Measurements from ENCODE around the gene CPVL.

GRCh38 chr7:29096446-29096730 lies 49.9 kb downstream of the CPVL start:
- TF ChIP-seq POLR2AphosphoS5 (IDR thresholded peaks at IDR 0.05; ENCODE audit: low read depth, low read length) (no peak), RAD21 (IDR thresholded peaks at IDR 0.05 in 1 of 2, conservative IDR thresholded peaks at IDR 0.05 in 1 of 2; ENCODE audit: low read depth in 2 of 2, low read length in 2 of 2) (no peak), ZNF274 (IDR thresholded peaks at IDR 0.05; ENCODE audit: borderline replicate concordance, extremely low read depth, low read length) (no peak)

Data from H1 (cell line).